H9 (cell line): Measurements from ENCODE around the gene FAM222B. TPM values are rescaled to one million over a fixed set of nuclear protein-coding genes. Genes with fewer than 3 reads are reported as not detected.

Source experiments
- DNase-seq: peaks from one replicate; pipeline ENCODE4 v3.0.0-alpha.2; 2017
- H2AFZ ChIP-seq: one replicate; pipeline ENCODE4 v1.6.1; 2013; ENCODE audit warnings: mild to moderate bottlenecking, low read length, control low read depth, moderate library complexity
- H2AK5ac ChIP-seq: 2 replicates; pipeline ENCODE4 v1.6.1; 2013; ENCODE audit warnings: low read length, control low read depth, mixed read lengths; ENCODE audit not compliant: insufficient read length
- H2BK120ac ChIP-seq: one replicate; pipeline ENCODE4 v1.6.1; 2013; ENCODE audit warnings: low read depth, mild to moderate bottlenecking, low read length, control low read depth, inconsistent platforms; ENCODE audit not compliant: poor library complexity, severe bottlenecking
- H2BK12ac ChIP-seq: 2 replicates; pipeline ENCODE4 v1.6.1; 2013; ENCODE audit warnings: low read length, control low read depth, mixed read lengths, low read depth; ENCODE audit not compliant: insufficient read length
- H2BK15ac ChIP-seq: 2 replicates; pipeline ENCODE4 v1.6.1; 2013; ENCODE audit warnings: low read depth, low read length, control low read depth
- H2BK20ac ChIP-seq: one replicate; pipeline ENCODE4 v1.6.1; 2013; ENCODE audit warnings: low read depth, mild to moderate bottlenecking, low read length, control low read depth, inconsistent platforms; ENCODE audit not compliant: poor library complexity, severe bottlenecking
- H2BK5ac ChIP-seq: 2 replicates; pipeline ENCODE4 v1.6.1; 2013; ENCODE audit warnings: low read length, control low read depth, mixed read lengths; ENCODE audit not compliant: insufficient read length
- H3K14ac ChIP-seq: 2 replicates; pipeline ENCODE4 v1.6.1; 2013; ENCODE audit warnings: low read length, control low read depth; ENCODE audit not compliant: insufficient read depth
- H3K18ac ChIP-seq: 2 replicates; pipeline ENCODE4 v1.6.1; 2013; ENCODE audit warnings: low read depth, mild to moderate bottlenecking, mixed read lengths, low read length, control low read depth; ENCODE audit not compliant: insufficient read length
- H3K23ac ChIP-seq: 2 replicates; pipeline ENCODE4 v1.6.1; 2013; ENCODE audit warnings: low read length, control low read depth, mixed read lengths, low read depth; ENCODE audit not compliant: insufficient read length
- H3K23me2 ChIP-seq: 2 replicates; pipeline ENCODE4 v1.6.1; 2013; ENCODE audit warnings: low read depth, mild to moderate bottlenecking, mixed read lengths, low read length, control low read depth; ENCODE audit not compliant: insufficient read length, poor library complexity, severe bottlenecking
- H3K27ac ChIP-seq: 2 replicates; pipeline ENCODE4 v1.5.1; 2013; ENCODE audit warnings: low read length, control low read depth, mixed read lengths, low read depth; ENCODE audit not compliant: insufficient read length
- H3K27me3 ChIP-seq: 2 replicates; pipeline ENCODE4 v1.6.1; 2013; ENCODE audit warnings: low read length, control low read depth, inconsistent platforms; ENCODE audit not compliant: insufficient read depth
- H3K4ac ChIP-seq: 2 replicates; pipeline ENCODE4 v1.6.1; 2013; ENCODE audit warnings: low read depth, mild to moderate bottlenecking, control low read depth, inconsistent platforms, low read length, moderate library complexity
- H3K4me1 ChIP-seq: 2 replicates; pipeline ENCODE4 v1.6.1; 2013; ENCODE audit warnings: low read length, control low read depth, inconsistent platforms; ENCODE audit not compliant: insufficient read depth
- H3K4me2 ChIP-seq: 2 replicates; pipeline ENCODE4 v1.6.1; 2013; ENCODE audit warnings: low read length, control low read depth, mixed read lengths; ENCODE audit not compliant: insufficient read length, insufficient read depth
- H3K56ac ChIP-seq: 2 replicates; pipeline ENCODE4 v1.6.1; 2013; ENCODE audit warnings: low read depth, mild to moderate bottlenecking, mixed read lengths, low read length, control low read depth; ENCODE audit not compliant: insufficient read length
- H3K79me1 ChIP-seq: 2 replicates; pipeline ENCODE4 v1.6.1; 2013; ENCODE audit warnings: low read depth, mild to moderate bottlenecking, moderate library complexity, low read length, control low read depth, inconsistent platforms; ENCODE audit not compliant: insufficient read depth, poor library complexity, severe bottlenecking
- H3K79me2 ChIP-seq: 2 replicates; pipeline ENCODE4 v1.6.1; 2013; ENCODE audit warnings: low read length, control low read depth, inconsistent platforms; ENCODE audit not compliant: insufficient read depth
- H3K9ac ChIP-seq: 2 replicates; pipeline ENCODE4 v1.6.1; 2013; ENCODE audit warnings: low read length, control low read depth, mixed read lengths; ENCODE audit not compliant: insufficient read length; ENCODE audit errors: extremely low read depth
- H3K9me3 ChIP-seq: one replicate; pipeline ENCODE4 v1.6.1; 2013; ENCODE audit warnings: low read depth, low read length, inconsistent platforms; ENCODE audit not compliant: control insufficient read depth
- H3T11ph ChIP-seq: one replicate; pipeline ENCODE4 v1.6.1; 2013; ENCODE audit warnings: mild to moderate bottlenecking, low read length, control low read depth, inconsistent platforms
- H4K20me1 ChIP-seq: one replicate; pipeline ENCODE4 v1.6.1; 2013; ENCODE audit not compliant: control insufficient read depth, insufficient read length, insufficient read depth
- H4K5ac ChIP-seq: 2 replicates; pipeline ENCODE4 v1.6.1; 2013; ENCODE audit warnings: low read depth, mild to moderate bottlenecking, mixed read lengths, low read length, control low read depth; ENCODE audit not compliant: insufficient read length
- H4K8ac ChIP-seq: replicated peaks from 2 replicates; pipeline ENCODE4 v1.6.1; 2013; ENCODE audit warnings: low read length, control low read depth, mixed read lengths, low read depth; ENCODE audit not compliant: insufficient read length
- H4K91ac ChIP-seq: 2 replicates; pipeline ENCODE4 v1.6.1; 2013; ENCODE audit warnings: low read depth, mild to moderate bottlenecking, moderate library complexity, mixed read lengths, low read length, control low read depth; ENCODE audit not compliant: insufficient read length
- H3K27ac Mint-ChIP-seq, 3 experiments: 2 replicates in 2 of 3; 3 replicates in 1 of 3; pipeline ENCODE4 v1.8.0; 2020 to 2021; ENCODE audit warnings: mixed read lengths in 3 of 3, mild to moderate bottlenecking in 1 of 3, moderate library complexity in 1 of 3
- H3K27me3 Mint-ChIP-seq: 2 replicates; pipeline ENCODE4 v1.8.0; 2021; ENCODE audit warnings: low read depth, mild to moderate bottlenecking, moderate library complexity, mixed read lengths
- H3K36me3 Mint-ChIP-seq, 3 experiments: 2 replicates in 2 of 3; 3 replicates in 1 of 3; pipeline ENCODE4 v1.8.0; 2020 to 2021; ENCODE audit warnings: low read depth in 3 of 3, mixed read lengths in 3 of 3; ENCODE audit not compliant: insufficient read depth in 1 of 3
- H3K4me1 Mint-ChIP-seq, 2 experiments: 2 replicates each; pipeline ENCODE4 v1.8.0; 2020; ENCODE audit warnings: mixed read lengths in 2 of 2
- H3K4me3 Mint-ChIP-seq, 2 experiments: 2 replicates in 1 of 2; 3 replicates in 1 of 2; pipeline ENCODE4 v1.8.0; 2020 to 2021; ENCODE audit warnings: mild to moderate bottlenecking in 2 of 2, mixed read lengths in 2 of 2, moderate library complexity in 1 of 2
- H3K9me3 Mint-ChIP-seq, 2 experiments: 2 replicates in 1 of 2; 3 replicates in 1 of 2; pipeline ENCODE4 v1.8.0; 2020; ENCODE audit warnings: mild to moderate bottlenecking in 2 of 2, mixed read lengths in 2 of 2, moderate library complexity in 1 of 2
- WGBS: extraction: QIAGEN DNeasy Blood & Tissue Kit; methylation state at CpG from one replicate; pipeline ENCODE4 v1.1.7; 2013; ENCODE audit warnings: missing lambda C conversion rate, low lambda C conversion rate, mixed read lengths; ENCODE audit not compliant: insufficient read length; ENCODE audit errors: extremely low coverage; 5-methylcytosine and 5-hydroxymethylcytosine counted together
- total RNA-seq: library from RNA; stranded (reverse); gene quantifications from 2 replicates; pipeline ENCODE4 v1.2.1, GENCODE V29; 2021
- TF ChIP-seq, protein P1 (sequence below): fragments of 200-600 bp; sonication (generic); conservative IDR thresholded peaks from 3 replicates; pipeline ENCODE4 v1.8.0; 2021; ENCODE audit warnings: antibody characterized with exemption, mild to moderate bottlenecking

FAM222B gene
- total RNA-seq, 1 experiment from 2014 or later = 76.1 TPM

DNA sequence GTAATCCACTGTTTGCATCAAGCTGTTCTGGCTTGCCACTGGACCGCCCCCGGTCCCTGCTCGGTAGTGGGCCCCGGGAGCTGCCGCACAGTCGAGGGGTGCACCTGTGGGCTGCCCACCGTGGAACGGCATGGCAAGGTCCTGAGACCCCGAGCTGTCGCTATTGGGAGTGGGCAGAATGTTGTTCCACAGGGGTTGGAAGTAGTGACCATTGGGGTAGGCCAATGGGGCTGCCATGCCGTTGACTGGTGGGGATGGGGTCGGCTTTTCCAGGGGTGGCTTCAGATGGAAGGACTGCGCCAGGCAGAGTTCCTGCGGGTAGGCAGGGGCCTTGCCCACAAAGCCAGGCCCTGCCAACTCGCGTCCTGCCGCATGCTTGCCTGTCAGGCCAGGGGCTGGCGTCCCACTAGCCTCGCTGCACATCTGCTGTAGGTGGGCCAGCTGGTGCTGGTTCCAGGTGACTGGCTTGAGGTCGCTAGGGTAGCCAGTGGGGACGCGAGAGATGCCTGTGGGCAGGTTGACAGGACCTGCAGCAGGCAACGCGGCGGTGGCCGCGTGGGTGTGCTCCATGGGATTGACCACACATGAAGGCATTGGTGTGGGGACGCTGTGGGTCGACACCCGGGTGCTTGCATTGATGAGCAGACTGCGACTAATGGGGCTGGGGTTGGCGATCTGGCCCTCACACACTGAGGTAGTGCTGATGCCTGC is 84.0 kb downstream of the FAM222B start:
- peaks cover 12% of the 10 kb centered on the region; the same call in 1 of the 2 replicates for H3K4me1 ChIP-seq
- peak overlapping the region in 1 of 3 experiments; percentile 57; a peak in 1 of 7 replicates for H3K27ac Mint-ChIP-seq
- no peak overlapping the region for H3T11ph ChIP-seq
- 0 out of 2 replicates have a peak, but pooled peaks cover 1% of the 10 kb centered on the region for H3K27me3 Mint-ChIP-seq
- H3K18ac ChIP-seq = no peak overlapping the region
- H2AFZ ChIP-seq = no peak overlapping the region
- no peak overlapping the region for H4K8ac ChIP-seq
- no peak overlapping the region for H3K23ac ChIP-seq
- H3K9ac ChIP-seq = no peak overlapping the region
- no peaks in the 10 kb centered on the region for H3K79me2 ChIP-seq
- DNase-seq = no peak
- no peak overlapping the region for H3K4me2 ChIP-seq
- no peak overlapping the region for H2AK5ac ChIP-seq
- H2BK120ac ChIP-seq = no peak overlapping the region
- no peaks in the 10 kb centered on the region for H3K23me2 ChIP-seq
- H3K4me1 Mint-ChIP-seq = peaks cover 38 to 42% of the 10 kb centered on the region in 2 experiments
- no peak overlapping the region for H3K4ac ChIP-seq
- H3K9me3 Mint-ChIP-seq = no peaks in the 10 kb centered on the region
- TF ChIP-seq, protein P1, sequence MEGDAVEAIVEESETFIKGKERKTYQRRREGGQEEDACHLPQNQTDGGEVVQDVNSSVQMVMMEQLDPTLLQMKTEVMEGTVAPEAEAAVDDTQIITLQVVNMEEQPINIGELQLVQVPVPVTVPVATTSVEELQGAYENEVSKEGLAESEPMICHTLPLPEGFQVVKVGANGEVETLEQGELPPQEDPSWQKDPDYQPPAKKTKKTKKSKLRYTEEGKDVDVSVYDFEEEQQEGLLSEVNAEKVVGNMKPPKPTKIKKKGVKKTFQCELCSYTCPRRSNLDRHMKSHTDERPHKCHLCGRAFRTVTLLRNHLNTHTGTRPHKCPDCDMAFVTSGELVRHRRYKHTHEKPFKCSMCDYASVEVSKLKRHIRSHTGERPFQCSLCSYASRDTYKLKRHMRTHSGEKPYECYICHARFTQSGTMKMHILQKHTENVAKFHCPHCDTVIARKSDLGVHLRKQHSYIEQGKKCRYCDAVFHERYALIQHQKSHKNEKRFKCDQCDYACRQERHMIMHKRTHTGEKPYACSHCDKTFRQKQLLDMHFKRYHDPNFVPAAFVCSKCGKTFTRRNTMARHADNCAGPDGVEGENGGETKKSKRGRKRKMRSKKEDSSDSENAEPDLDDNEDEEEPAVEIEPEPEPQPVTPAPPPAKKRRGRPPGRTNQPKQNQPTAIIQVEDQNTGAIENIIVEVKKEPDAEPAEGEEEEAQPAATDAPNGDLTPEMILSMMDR = no peak
- no peak overlapping the region for H2BK12ac ChIP-seq
- no peak overlapping the region for H4K5ac ChIP-seq
- H3K56ac ChIP-seq = no peak overlapping the region
- no peak overlapping the region for H4K91ac ChIP-seq
- no peaks in the 10 kb centered on the region for H4K20me1 ChIP-seq
- H3K27ac ChIP-seq = no peak overlapping the region
- no peaks in the 10 kb centered on the region for H3K79me1 ChIP-seq
- peaks cover 35 to 47% (median 41%) of the 10 kb centered on the region in 3 experiments; a peak in 6 of 7 replicates for H3K36me3 Mint-ChIP-seq
- H3K14ac ChIP-seq = no peak overlapping the region
- H3K4me3 Mint-ChIP-seq = 0 out of 5 replicates have a peak overlapping the region, but pooled peaks of 1 of the 2 experiments have one; percentile 14
- WGBS = no CpG with 5 or more reads among the region's 32 CpGs
- H2BK20ac ChIP-seq = no peak overlapping the region
- no peaks in the 10 kb centered on the region for H3K27me3 ChIP-seq
- no peak overlapping the region for H2BK15ac ChIP-seq
- H3K9me3 ChIP-seq = no peaks in the 10 kb centered on the region
- no peak overlapping the region for H2BK5ac ChIP-seq
